Upper lobe of left lung (tissue), 4 donors: ENCODE results near the gene TRPM2.

Source experiments
- CTCF ChIP-seq, 6 experiments: fragments of 450-650 bp in 4 of 6; fragments of 200-600 bp in 2 of 6; sonication (generic) in 2 of 6; IDR thresholded peaks; one replicate each; pipeline ENCODE4 v1.5.1; 2016 to 2019; ENCODE audit warnings: antibody characterized with exemption in 6 of 6
- POLR2AphosphoS5 ChIP-seq, 2 donors: sonication (generic); formaldehyde crosslinking; IDR thresholded peaks; one replicate each; pipeline ENCODE4 v1.5.1; 2017; ENCODE audit warnings: antibody characterized with exemption in 2 of 2

GRCh38 chr21:44405948-44406872 lies 52.8 kb downstream of the TRPM2 start:
- TF ChIP-seq CTCF (IDR thresholded peaks at IDR 0.05) (no peak), POLR2AphosphoS5 (IDR thresholded peaks at IDR 0.05) (no peak)
